Epithelial cell of prostate (primary cell): ENCODE data around the gene PAX5.

ENCODE experiments used
- DNase-seq: peaks from one replicate; pipeline ENCODE4 v3.0.0-alpha.2; 2011; ENCODE audit warnings: low read depth, low spot score
- H3K27ac ChIP-seq: fragments of 450-650 bp; 2 replicates; pipeline ENCODE4 v1.5.1; 2017; ENCODE audit warnings: mild to moderate bottlenecking

The PAX5 gene

DNA sequence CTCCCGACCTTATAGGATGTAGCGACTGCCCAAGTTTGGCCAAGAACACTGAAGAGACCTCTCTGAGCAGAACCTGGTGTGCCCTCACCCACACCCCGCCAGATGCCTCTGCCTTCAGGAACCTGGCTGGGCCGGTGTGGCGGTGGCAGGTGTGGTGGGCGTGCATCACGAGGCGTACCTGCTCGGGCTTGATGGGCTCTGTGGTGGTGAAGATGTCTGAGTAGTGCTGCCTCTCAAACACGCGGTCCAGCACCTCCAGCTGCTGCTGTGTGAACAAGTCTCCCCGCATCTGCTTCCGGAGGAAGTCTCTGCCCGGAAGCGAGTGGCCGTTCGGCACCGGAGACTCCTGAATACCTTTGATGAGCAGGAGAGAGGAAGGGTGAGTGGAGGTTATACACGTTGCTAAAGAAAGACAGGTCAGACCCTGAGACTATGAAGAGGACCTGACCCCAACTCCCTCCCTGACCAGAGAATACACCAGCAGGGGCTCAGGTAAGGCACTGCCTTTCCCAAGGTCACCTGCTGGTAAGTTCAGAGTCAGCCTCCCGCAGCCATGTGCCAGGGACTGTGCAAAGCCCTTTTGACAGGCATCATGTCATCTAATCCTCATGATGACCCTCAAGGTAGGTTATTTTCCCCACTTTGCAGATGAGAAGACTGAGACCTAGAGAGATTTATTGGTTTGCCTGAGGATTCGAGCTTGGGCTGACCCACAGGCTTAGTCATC is 67.5 kb downstream of the PAX5 start:
- no peak overlapping the region for H3K27ac ChIP-seq
- no peak for DNase-seq

DNA sequence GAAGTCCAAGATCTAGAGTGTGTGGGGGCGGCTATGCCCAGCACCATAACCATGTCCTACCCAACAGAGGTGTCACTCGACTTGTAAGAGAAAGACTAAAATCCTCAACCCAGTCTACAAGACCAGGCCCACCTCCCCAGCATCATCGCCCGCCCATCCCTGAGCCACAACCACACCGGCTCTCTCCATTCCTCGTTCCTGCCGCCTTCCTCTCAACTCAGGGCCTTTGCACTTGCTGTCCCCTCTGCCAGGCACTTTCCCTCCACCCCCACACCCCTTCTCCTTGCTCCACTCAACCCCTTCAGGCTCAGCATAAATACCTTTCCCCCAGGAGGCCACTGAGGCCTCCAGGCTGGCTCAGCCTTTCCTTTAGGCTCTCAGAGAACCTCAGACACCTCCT is 69.3 kb downstream of the PAX5 start:
- H3K27ac ChIP-seq, result no peak overlapping the region
- no peak for DNase-seq

DNA sequence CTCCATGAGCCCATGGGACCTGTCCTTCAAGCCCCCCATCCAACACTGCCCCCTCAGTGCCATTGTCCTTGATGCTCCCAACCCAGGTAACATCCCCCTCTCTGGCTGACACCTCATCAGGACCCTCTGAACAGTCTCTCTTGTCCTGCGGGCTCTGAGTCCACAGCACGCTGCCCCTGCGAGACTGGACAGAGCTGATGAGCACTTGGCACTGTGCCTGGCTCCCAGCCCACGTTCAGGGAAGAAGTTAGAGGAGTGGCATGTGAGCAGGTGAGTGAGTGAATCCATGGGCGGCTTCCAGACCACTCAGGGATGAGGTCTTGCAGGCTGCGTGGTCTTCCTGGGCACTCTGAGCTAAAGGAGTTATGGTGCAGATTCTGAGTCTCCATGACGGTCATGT is 70.7 kb downstream of the PAX5 start:
- H3K27ac ChIP-seq, result no peak overlapping the region
- DNase-seq, result no peak

DNA sequence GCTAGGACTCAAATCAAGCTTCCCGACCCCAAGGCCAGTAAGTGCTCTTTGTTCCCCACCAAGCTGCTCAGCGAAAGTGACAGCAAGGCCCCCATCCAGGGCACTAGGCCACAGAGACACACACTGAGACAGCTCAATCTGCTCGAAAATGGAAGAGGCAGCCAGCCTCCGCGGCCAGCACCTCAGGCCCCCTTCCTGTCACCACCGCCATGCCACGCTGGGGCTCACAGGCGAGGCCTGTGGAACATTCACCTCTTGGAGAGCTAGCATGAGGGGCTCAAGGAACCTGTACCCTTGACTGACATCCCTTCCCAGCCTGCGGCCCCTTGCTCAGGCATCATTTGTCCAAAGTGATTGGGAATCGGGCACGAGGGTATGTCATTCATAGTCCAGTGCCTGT is 71.4 kb downstream of the PAX5 start:
- no peak overlapping the region for H3K27ac ChIP-seq

DNA sequence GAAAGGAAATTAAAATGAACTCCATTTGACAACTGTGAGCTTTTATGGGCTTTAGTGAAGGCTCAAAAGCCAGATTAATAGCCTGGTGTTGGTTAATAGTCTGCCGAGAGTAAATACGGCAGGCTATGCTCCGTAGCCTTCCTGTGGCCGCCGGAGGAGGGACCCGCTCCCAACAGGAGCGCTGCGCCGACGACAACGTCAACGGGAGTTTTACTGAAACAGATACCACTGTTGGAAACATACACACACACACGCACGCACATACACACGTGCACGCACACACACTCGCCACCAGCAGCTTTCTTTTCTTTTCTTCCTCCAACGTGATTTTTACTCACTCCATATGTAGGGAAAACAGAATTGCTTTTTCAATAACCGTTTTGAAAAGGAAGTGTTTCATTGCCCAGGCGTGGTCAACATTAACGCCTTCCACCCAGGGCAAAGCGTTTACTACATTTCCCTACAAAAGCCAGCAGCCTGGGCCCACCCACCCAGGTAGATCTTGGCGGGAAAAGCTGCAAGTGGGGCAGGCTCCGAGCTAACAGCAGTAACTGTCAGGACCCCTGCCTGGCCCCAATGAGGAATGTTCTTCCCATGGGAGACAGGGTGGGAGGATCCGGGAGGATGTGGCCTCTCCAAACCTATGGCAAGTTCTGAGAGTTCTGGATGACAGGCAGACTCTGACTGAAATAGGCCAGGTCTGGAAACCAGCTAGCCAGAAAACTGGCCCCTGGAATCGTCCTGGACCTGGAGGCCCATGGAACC is 72.3 kb downstream of the PAX5 start:
- no peak overlapping the region for H3K27ac ChIP-seq
- DNase-seq, result no peak

More for the DNA sequence above, 71.4 kb downstream of the PAX5 start:
- no peak for DNase-seq

DNA sequence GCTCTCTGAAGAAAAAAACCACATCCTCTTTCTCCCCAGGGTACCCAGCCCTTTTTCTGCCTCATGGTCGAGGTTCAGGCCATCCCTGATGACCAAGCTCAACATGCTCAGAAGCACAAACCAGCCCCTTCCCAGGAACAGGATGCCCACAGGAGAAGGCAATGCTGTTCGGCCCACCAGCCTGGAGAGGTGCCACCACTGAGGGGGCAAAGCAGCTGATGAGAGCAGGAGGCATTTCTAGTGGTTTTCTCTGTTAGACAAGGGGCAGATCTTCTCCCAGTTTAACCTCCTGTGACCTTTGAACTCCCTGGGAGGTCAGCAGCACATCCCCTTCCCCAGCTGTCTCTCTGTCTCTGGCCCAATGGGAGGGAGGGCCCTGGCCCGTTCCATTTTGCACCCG is 73.0 kb downstream of the PAX5 start:
- no peak overlapping the region for H3K27ac ChIP-seq
- no peak for DNase-seq

DNA sequence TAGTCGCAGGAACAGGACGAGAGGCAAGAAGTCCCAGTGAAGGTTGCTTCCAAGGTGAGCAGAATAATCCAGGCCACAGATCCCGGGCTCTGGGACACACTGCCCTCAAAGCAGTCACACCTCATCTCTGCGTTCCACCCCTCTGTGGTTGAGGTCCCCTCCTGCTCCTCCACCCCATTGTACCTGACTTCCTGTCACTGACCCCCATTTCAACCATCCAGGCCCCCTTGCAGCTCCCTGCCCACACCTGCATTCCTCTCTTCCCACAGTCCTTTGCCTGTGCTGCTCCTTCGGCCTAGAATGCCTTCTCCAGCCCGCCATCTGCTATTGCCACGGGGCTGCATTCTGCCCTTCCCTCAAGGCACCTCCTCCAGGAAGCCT is 73.5 kb downstream of the PAX5 start:
- H3K27ac ChIP-seq, result no peak overlapping the region
- DNase-seq, result no peak

DNA sequence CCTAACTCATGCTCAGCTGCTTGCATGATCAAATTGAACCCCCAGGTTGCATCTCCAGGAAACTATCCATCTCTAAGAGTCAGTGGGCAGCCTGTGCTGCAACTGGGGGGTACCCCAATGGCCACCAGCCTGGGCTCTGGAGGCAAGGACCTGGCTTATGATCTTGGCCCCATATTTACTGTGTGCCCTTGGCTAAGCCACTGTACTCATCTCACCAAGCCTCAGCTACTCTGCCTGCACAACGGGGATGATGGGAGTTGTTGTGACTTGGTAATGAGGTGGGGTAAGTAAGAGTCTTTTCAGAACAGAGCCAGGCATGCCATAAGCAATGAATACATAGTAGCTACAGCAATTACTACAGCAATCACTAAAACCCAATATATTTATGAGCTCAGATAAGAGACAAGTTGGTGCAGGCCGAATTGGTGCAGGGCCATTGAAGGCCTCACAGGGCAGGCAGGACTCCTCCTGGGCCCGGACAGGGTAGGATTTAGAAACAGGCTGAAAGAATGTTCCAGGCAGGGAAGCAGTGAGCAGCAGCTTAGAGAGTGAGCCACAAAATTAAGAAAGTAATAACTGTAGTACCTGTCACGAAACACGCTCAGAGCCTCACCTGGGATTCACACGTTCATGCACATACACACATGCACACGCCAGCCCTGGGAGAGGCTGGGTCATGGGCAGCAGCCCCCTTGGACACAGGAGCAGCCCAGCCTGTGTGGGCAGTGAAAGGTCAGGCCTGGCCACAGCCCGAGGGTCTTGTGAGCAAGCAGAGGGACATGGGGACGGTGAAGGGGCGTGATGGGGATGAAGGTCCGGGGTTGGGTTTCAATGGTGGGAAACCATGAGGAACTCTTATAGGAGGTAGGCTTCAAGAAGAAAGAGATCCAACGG is 74.1 kb downstream of the PAX5 start:
- DNase-seq, result no peak
- no peak overlapping the region for H3K27ac ChIP-seq

DNA sequence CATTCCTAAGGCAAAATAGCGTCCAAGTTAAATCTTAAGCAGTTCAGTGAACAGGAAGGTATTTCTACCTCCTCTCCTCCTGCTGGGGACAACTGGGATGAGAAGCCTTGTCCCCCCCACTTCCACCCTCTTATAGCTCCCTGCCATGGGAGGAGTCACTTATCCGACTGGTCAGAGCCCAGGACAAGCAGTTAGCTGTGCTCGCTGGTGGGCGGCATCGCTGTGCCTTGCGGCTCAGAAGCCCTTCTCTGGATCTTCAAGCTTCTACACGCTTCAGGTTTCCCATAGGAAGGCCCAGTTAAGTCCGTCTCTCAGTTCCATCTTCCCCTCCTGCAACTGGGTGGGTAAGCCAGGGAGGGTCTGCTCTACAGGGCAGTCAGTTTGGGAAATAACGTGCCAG is 77.2 kb downstream of the PAX5 start:
- DNase-seq, result no peak
- H3K27ac ChIP-seq, result no peak overlapping the region

DNA sequence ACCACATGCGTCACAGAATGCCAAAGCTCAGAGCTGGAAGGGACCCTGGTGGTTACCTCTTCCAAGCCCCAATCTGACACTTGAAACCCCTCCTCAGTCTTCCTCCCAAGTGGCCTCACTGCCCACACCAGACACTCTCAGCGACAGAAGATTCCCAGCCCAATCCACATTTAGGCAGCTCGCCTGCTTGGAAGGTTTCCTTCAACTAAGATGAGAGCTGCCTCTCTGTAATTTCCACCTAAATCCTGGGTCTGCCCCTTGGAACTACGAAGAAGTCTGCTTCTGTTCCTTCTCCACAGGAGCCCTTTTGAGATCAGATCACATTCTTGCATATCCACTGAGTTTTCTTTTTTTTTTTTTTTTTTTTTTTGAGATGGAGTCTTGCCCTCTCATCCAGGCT is 83.7 kb downstream of the PAX5 start:
- DNase-seq, result no peak
- no peak overlapping the region for H3K27ac ChIP-seq

DNA sequence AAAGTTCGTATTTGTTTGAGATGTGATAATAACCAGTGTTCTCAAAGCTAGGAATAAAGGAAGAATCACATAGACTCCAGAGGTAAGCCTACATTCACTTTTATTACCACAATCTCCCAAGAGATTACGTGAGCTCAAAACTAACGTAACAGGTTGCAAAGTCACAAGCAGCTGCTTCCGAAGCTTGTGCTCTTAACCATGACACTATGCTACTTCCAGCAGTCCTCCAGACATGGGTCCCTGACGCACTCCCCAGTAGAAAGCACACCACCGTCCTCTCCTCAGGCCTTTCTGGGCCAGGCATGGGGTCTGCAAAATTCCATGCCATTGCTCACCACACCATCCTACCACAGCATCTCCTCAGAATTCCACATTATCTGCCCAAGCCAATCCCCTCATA is 84.6 kb downstream of the PAX5 start:
- H3K27ac ChIP-seq, result no peak overlapping the region
- no peak for DNase-seq

DNA sequence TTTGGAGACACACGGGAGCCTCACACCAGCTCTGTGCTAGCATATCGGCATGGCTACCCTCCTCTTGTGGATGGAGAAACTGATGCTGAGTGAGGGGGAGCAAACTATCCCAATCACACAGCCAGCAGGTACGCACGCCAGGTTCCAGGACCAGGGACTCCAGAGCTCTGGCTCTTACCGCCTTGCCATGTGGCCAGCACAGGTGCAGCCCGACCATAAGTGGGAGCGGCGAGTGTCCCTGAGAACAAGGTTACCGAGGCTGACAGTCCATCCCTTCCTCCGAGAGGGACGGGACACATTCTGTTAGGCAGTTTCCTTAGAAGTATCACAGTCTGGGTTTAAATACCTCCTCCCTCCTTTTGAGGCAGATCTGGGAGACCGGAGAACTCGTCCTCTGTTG is 86.0 kb downstream of the PAX5 start:
- H3K27ac ChIP-seq, result no peak overlapping the region
- no peak for DNase-seq

DNA sequence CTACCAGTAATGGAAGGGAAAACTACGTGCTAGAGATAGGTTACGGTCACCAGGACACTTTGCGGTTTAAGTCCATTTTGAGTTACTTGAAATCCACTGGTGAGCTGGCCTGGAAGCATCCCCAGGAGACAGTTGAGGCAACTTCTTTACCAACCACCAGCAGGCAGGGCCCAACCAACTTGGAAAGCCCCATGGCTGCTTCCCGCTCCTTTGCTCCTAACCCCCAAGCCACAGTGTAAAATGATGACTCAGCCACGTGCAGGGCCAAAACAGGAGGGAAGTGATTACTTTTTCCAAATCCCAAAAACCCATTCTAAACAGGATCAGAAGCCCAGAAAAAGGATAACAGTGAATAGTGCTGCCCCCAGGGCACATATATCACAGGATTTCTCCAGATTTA is 87.4 kb downstream of the PAX5 start:
- no peak for DNase-seq
- no peak overlapping the region for H3K27ac ChIP-seq

DNA sequence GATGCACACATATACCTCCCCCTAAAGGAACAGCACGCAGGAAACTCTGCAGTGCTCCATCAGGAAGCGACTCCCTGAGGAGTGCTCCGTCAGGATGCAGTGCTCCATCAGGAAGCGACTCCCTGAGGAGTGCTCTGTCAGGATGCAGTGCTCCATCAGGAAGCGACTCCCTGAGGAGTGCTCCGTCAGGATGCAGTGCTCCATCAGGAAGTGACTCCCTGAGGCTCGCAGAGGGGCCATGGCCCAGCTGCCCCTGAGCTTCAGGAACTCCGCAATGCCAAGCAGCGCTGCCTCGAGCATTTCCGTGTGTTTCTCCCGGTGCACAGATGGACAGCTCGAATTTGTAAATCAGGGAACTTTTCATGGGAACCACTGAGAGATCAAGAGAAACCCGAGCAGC is 88.1 kb downstream of the PAX5 start:
- H3K27ac ChIP-seq, result no peak overlapping the region
- no peak for DNase-seq

DNA sequence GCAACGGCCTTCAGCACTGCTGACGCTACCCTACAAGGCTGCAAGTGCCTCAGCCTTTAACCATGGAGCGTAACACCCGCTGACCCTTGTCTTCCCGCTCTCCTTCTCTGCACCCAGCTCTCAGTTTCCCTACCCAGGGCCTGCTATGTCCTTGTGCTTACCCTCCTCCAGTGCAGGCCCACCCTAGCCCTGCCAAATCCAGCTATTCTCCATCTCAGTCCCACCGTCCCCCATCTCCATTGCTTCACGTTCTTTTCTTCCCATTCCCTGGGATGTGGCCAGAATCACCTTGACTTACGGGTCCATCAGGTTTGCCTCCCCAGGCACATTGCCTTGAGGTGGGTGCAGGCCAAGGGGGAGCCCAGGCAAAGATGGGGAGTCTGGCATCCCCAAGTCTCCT is 91.2 kb downstream of the PAX5 start:
- no peak overlapping the region for H3K27ac ChIP-seq
- no peak for DNase-seq

DNA sequence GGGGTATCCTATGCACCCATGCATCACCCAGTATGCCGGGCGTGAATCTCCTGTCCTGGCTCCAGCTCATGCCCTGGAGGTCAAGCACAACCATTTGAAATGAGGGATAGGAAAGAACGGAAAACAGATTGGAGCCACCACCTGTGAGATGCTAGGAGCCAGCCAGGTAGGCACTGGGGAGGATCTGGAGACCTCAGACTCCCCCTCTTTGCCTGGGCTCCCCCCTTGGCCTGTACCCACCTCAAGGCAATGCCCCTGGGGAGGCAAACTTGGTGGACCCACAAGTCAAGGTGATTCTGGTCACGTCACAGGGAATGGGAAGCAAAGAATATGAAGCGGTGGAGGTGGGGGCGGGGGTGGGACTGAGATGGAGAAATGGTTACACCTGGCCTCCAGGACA is 92.6 kb downstream of the PAX5 start:
- DNase-seq, result no peak
- H3K27ac ChIP-seq, result no peak overlapping the region

DNA sequence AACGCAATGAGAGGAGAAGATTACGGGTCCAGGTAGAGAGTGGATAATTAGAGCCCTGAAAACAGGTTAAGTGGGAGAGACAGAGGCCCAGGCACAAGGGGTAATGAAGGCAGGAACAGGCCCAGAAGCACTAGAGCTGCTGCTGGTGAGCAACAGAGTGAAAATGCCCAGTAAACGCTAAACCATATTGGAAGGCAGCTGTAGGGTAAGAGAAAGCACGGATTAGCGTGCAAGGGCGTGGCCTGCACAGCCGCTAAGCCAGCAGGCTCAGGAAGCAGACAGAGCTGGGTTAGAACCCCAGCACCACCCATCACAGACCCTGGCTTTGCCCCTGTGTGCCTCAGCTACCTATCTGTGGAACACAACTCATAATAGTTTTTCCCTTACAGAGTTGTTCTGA is 93.2 kb downstream of the PAX5 start:
- no peak overlapping the region for H3K27ac ChIP-seq

DNA sequence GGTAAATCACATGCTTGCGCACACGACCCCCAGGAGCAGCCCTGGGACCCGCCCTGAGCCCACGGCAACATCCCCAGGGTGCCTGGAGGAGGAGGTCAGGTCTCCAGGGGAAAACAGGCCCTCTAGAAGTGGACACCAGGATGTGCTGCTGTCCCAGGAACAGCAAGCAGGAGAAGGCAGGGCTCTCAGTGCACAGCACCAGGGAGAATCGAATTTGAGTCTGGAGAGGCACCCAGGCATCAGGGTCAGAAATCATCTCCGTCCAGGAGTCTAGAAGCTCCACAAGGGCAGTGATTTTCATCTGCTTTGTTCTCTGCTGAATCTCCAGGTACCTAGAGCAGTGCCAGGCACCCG is 93.6 kb downstream of the PAX5 start:
- H3K27ac ChIP-seq, result no peak overlapping the region
- DNase-seq, result no peak

More for the DNA sequence above, 93.2 kb downstream of the PAX5 start:
- no peak for DNase-seq

DNA sequence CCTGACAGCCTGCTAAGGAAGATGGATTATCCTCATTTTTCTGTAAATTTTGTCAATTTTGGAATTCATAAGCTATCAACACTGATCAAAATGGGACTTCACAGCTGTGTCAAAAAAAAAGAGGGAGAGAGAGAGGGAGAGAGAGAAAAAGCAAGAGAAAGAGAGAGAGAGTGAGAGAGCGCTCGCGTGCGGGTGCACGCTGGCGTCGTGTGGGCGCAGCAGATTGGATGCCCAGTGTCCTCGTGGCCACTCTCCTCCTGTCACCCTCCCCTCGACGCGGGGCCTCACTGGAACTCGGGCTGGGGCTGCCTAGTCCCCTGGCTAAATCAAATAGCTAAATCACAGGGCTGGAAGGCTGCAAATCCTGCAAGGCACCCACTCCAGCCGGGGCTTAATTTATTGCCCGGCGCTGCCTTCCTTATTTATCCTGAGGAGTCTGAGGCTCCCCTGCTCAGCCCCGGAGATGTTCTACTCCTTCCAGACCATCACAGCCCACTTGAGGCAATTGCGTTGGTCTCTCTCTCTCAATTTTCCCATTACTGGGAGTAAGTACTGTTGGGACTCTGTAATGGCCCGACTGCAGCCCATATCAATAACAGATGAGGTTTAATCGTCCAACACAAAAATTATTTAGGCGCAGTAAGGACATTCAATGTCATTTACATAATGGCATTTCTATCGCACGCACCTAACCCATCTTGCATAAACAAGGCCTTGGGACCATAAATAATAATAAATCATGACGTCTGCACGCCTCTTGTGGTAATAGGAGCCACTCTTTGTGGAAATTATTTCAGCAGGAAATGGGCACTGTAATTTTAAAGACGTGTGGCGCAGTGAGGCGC is 94.2 kb downstream of the PAX5 start:
- H3K27ac ChIP-seq, result no peak overlapping the region
- no peak for DNase-seq

DNA sequence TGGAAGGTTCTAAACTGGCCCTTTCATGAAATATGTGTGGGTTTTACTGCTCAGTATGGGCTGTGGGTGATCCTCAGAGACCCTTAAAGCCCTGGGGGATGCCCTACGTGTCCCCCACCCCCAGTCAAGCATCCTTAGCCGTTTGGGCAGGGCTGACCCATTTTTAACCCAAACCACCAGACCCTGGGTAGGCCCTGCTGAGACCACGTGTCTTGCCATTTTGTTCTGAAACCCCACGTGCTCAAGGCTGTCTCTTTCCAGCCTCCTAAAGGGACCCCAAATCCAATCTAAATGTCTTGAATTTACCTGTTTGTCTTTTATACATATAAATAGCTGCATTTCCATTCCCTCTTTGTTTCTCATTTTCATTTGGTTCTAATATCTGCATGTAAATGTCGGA is 94.9 kb downstream of the PAX5 start:
- DNase-seq, result no peak

More for the DNA sequence above, 94.9 kb downstream of the PAX5 start:
- H3K27ac ChIP-seq, result no peak overlapping the region
